NK-92 (cell line): ENCODE results near the gene CHCHD5.

Experiments used
- DNase-seq: peaks from one replicate; lab custom pipeline; 2025; ENCODE audit not compliant: unreplicated experiment; lab: John Stamatoyannopoulos, UW

The CHCHD5 gene

DNA sequence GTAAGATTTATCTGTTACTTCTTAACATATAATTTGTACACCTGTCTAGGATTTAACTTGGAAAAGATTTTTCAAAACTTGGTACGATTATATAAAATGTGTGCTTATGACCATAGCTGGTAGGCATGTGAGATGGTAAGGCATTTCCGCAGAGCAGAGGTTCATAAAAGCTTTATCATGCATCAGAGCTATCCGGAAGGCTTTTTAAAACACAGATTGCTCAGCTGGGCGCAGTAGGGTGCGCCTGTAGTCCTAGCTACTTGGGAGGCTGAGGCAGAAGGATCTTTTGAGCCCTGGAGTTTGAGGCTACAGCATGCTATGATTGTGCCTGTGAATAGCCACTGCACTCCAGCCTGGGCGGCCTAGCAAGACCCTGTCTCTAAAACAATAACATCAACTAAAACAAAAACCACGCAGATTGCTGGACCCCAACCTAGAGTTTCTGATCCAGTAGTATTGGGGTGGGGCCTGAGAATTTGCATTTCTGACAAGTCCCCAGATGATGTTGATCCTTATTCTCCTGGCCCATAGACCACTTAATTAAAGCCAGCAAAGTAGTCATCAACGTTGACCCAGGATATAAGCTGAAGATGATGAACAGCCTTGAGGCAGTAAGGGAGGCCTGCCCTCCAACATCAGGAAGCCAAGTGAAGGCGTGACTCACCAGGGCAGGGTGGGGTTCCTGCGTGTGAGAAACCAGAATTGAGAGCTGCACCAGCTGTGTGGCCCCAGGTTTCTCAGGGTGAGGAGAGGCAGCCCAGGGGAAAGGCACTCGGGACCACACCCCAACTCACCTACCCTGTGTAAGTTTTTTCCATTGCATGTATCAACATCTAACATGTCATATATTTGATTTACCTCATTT, 39.7 kb downstream of the CHCHD5 start:
- DNase-seq = no peak

DNA sequence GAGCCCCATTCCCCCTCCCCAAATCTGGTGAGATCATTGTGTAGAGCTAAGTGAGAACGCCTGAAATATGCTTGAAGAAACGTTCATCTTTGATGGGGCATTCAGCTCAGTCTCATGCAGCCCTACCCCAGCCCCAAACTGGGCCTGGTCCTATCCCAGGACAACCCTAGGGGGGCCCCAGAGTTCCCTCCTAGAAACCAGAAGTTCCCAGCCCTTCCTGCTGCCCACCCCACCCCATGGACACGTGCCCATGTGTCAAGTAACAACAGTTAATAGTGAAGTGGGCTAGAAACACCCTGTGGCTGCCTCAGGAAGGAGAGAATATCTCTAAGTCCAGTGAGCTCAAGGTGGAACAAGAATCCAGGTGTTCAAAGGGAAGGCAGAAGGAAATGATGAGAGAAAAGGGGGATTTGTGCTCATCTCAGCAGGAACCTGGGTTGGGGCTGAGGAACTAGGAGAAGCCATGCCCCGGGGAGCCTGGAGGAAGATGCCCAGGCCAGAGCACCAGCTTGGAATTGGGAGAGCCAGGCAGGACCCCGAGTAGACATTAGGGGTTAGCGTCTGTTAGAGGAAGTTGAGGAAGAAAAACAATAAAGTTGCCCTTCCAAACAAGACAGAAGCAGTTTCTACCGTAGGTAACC, 41.2 kb downstream of the CHCHD5 start:
- DNase-seq = no peak

DNA sequence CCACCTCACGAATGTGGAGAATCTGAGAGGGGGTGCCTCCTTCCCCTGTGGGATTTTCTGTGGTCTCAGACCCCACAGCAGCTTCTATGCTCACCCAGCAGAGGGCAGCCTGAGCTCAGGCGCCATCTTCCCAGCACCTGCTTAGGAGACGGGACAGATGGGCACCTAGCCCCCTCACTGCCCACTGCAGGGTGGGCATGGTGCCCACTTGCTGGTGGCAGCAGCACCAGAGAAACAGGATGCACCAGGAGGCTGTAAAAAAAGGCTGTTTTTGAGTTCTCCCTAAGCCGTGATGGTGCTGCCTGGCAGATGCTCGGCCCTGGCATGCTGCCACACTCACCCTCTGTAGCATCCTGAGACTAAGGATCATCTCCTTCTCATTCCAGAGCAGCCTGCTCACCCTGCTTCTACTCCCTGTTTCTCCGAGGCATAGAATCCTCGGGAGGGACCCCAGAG, 42.2 kb downstream of the CHCHD5 start:
- no peak for DNase-seq

DNA sequence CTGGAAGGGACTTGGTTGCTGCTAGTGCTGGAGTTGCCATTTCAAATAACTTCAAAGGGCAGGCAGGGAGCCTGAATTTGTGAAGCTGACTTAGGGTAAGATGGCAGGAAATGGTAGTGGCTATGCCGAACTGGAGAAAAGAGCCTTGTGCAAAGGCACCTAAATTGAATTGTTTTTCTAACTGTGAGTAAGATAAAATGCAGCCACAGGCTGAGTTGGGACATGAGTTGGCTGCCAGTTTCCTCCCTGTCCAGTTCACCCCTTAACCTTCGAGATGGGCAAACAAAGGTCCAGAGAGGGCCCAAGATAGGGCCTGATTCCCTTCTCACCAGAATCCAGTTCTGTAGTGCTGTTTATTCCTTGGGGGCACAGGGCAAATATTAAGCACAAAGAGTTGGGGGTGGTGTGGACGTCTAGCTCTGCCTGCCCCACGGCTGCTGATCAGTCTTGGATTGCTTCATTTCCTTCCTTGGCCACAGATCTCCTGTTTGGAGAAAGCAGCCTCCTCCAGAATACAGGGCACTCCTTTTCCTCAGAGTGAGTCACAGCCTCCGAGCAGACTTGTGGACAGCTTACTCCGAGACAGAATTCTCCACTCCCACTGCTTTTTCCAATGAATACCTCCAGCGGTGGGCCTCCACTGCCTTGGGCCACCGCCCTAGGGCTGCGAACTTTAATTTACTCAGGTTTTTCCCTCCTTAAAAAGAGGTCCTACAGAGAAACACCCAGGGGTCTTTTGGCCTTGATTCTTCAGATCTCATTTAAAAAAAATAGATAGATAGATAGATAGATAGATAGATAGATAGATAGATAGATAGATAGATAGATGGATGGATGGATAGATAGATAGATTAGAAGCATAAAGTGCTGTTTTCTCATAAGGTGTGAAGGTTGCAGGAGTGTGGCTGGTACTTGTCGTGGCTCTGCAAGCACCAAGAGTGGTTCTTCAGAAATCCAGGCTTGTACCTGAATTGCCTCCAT, 42.9 kb downstream of the CHCHD5 start:
- DNase-seq = no peak

GRCh38 chr2:112629224-112629623, 44.8 kb downstream of the CHCHD5 start:
- DNase-seq = no peak

DNA sequence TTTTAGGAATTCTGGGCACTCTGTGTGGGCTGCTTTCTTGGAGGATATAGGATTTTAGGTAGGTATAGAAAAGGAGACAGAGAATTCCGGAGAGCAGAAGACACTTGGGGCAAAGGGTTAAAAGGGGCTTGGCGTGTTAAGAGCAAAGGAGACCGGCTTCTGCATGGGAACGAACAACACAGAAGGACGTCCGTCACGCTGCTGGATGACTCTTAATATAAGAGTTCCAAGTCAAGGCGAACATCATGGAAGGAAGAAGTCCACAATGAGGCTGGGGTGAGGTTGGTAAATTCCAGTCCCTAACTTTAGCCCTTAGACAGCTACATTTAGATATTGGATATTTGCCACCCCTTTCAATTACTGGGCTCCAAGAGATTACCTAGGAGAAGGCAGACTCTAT, 45.4 kb downstream of the CHCHD5 start:
- DNase-seq = no peak

GRCh38 chr2:112630268-112630667, 45.9 kb downstream of the CHCHD5 start:
- DNase-seq = no peak

- DNase-seq = no peak
Measured at GRCh38 chr2:112633708-112634107, 49.3 kb downstream of the CHCHD5 start.

DNA sequence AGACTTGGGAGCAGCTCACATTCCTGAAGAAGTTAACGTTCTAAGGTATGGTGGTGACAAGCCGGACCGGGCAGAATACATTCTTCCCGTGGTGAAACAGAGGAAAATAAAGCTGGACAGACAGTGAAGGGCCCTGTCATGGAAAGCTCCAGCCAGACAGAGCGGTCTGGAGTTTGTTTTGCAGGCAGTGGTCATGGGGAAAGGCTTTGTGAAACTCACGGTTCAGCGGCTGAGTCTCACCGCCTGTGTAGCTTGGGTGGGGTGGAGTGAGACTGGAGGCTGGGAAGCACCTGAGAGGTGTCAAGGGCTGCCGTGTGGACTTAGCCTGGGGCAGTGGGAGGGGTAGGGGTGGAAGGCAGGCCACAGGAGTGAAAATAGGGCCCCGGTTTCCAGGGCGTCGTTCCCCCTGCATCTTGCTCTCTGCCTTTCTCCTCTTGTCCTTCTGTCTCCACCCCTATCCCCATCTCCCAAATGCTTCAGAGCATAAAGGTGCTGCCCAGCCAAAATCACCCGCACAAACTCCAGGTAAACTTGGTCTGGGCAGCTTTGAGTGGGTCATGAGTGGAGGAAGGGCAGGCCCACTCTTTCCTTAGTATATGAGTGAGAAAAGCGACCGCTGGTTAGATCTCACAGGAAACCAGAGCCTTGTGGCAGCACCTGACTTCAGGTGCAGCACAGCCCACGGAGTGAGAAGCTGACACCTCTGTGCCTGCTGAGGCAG, 49.9 kb downstream of the CHCHD5 start:
- no peak for DNase-seq

- no peak for DNase-seq
Measured at GRCh38 chr2:112634874-112635157, 50.4 kb downstream of the CHCHD5 start.

DNA sequence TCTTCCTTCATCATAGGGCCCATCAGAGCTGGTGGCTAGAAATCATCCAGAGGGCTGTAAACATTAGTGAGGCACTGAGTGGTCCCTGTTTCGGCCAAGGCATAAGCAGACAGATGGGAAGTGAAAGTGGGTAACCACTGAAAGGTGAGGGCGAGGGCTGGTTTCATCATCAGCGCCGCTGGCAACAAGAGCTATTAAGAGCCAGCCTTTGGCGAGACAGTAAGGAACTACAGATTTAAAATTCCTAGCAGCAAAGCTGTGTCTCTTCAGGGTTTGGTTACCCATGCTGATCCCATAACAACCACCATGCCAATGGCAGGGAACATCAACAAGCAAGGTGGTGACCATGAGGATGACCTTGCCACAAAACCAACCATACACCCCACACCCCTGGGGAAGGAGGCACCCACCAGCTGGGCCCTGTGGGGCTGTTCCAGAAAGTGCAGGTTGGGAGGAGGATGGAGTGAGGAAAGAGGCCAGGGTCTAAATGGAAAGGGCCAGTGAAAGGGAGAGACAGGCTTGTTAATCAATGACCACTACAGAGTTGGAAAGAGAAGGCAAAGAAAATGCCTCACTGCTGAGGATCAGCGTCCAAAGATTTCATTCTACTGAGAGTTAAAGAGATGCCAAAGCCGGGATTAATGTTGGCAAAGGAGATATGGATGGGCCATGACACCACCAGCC, 52.3 kb downstream of the CHCHD5 start:
- no peak for DNase-seq

DNA sequence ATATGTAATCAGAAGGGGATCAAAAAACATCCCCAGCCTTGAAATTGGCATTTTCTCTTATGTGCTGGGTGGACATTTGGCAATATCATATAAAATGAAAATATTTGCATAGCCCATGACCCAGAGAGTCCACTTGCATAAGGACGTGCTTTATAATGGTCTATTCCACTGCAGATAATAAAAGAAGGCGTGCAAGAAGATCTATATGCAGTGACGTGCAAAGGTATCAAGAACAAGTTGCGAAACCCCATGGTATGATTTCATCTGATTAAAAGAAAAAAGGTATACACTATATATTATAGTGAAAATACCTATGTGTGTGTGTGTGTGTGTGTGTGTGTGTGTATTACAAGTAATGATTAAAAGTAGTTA, 52.9 kb downstream of the CHCHD5 start:
- DNase-seq = no peak
